Pancreas (tissue), 10 donors: ENCODE data around the gene COQ9. TPM values are rescaled to one million over a fixed set of nuclear protein-coding genes. Genes with fewer than 3 reads are reported as not detected.
"Not testable (repeated sequence)": the region's sequence is repeated elsewhere in the genome, so short reads cannot be mapped to it uniquely, and the experiment has no call there.

ENCODE experiments used
- ATAC-seq, 4 donors: fragments of 200-7000 bp; cut with Tn5 transposase; one replicate each; pipeline versions ENCODE4 v1.8.0 to v1.9.1; 2020; ENCODE audit warnings: mild to moderate bottlenecking in 4 of 4, moderate library complexity in 4 of 4
- DNase-seq, 6 donors: peaks; one replicate each; pipeline ENCODE4 v3.0.0-alpha.2; 2020
- FAIRE-seq: peaks from 2 replicates; lab custom pipeline; 2012; peaks lifted over from hg19 to GRCh38; lab: Jason Lieb, UNC
- H3K27ac ChIP-seq, 4 donors: fragments of 200-600 bp; sonication (generic); 1 replicate in 3 of 4; 2 replicates in 1 of 4; pipeline versions ENCODE4 v1.5.0 to v1.8.0; 2020
- H3K27me3 ChIP-seq, 4 donors: fragments of 200-600 bp; one replicate each; pipeline ENCODE4 v1.8.0; 2021
- H3K36me3 ChIP-seq, 3 donors: fragments of 200-600 bp; sonication (generic) in 1 of 3; one replicate each; pipeline versions ENCODE4 v1.5.0 to v1.8.0; 2020 to 2021
- H3K4me1 ChIP-seq, 3 donors: fragments of 200-600 bp; one replicate each; pipeline ENCODE4 v1.8.0; 2021
- H3K4me3 ChIP-seq, 4 donors: fragments of 200-600 bp; sonication (generic) in 2 of 4; one replicate each; pipeline versions ENCODE4 v1.5.0 to v1.8.0; 2020 to 2021
- H3K9me3 ChIP-seq, 4 donors: fragments of 200-600 bp; one replicate each; pipeline ENCODE4 v1.8.0; 2021
- WGBS, 2 donors: extraction: QIAGEN DNeasy Blood & Tissue Kit; methylation state at CpG; one replicate each; pipeline ENCODE4 v1.1.7; 2013; 5-methylcytosine and 5-hydroxymethylcytosine counted together
- intact Hi-C, 3 donors: fragments of 100-400 bp; cut with DNase I; formaldehyde crosslinking; loops; one replicate each; pipeline versions ENCODE4 v1.11.1 to v1.14.2; 2022
- polyA plus RNA-seq, 2 donors: library from polyadenylated mRNA; stranded (reverse); fragments of 200-250 nt; gene quantifications; one replicate each; pipeline ENCODE4 v1.2.3, GENCODE V29; 2013
- total RNA-seq, 6 donors: library from RNA; stranded (reverse); fragmentation: NEBNext Ultra II Directional in 4 of 6; extraction: Animal tissue kit (Norgen Biotek cat#: 25700) in 4 of 6; gene quantifications; one replicate each; pipeline versions ENCODE4 v1.2.1 to v1.2.4, GENCODE V29; 2021 to 2023
- TF ChIP-seq, protein P1 (sequence below), 4 donors: fragments of 200-600 bp; sonication (generic) in 3 of 4; IDR thresholded peaks; one replicate each; pipeline versions ENCODE4 v1.5.0 to v1.8.0; 2021; ENCODE audit warnings: antibody characterized with exemption in 4 of 4
- donor health status: healthy with polysubstance abuse.
- donor health status: DM: no; HTN: no; CAD: no; lungs with moderate emphysema.
- donor health status: DM: no; HTN: no; CAD: no.
- donor health status: control.
- donor health status: control.
- donor health status: Bipolar disorder and iron deficiency.
- donor health status: DM: yes; HTN: yes; CAD: no.
- donor health status: DM: no; HTN: no; CAD: no.
- donor health status: DM: no; HTN: no; CAD: no.
- donor health status: DM: yes; HTN: yes; CAD: no.

COQ9 gene
- total RNA-seq (10 to 100 TPM; 17.7 to 31.2 (median 23.4) TPM), polyA plus RNA-seq (10 to 100 TPM; 48.5 to 51.1 TPM)

DNA sequence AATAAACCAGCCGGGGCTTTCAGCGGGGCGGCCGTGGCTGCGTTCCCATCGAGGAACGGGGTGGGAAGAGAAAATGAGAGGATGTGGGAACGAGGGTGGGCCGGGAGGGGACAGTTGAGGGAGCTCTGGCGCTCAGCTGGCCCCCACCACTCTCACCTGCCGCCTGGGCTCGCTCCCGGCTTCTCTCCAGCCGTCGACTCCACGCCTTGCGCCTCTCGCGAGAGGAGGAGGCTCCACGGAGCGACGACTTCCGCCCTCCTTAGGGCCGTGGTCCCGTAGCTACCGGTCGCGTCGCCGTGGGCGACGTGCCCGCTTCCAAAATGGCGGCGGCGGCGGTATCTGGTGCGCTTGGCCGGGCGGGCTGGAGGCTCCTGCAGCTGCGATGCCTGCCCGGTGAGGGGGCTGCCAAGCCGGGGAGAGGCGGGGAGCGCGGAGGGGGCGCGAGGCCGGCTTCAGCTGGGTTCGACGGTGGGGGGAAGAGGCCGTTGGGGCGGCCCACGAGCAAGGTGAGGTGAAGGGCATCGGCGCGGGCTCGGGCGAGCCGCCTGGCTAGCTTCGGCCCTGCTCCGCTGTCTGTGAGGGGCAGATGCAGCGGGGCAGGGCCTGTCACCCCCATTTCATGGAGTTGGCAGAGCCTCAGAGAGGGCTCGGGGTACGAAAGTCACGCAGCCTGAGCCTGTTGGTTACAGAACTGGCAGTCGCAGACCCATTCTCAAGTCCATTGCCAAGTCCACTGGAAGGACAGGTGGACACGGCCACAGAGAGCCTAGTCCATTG lies at the start of gene COQ9, which contains the start of gene CIAPIN1:
COQ9 (plus strand) TSS at position 294 of the 777 bp plus-strand sequence; CDS start at position 321, 27 bp downstream.
CIAPIN1 (minus strand) TSS at position 200 of the 777 bp plus-strand sequence. CDS start 6,457 bp downstream, outside the sequence.
- DNase-seq (peak; percentile 94 to 98 (median 96)), ATAC-seq (peak; percentile 99 to 100 (median 99)), FAIRE-seq (no peak)
- peaks cover 0 to 22% (median 11%) of the 10 kb centered on the region in 3 donors for H3K4me1 ChIP-seq
- peak within 1 kb of the TSS; percentile 76 to 98 (median 88) for H3K4me3 ChIP-seq
- no peaks in the 10 kb centered on the region for H3K27me3 ChIP-seq
- intact Hi-C loops, result no loop called here
- 1% methylated on average over 33 to 68 of the region's 68 CpGs for WGBS, 2 donors
- H3K36me3 ChIP-seq, result peaks cover 0 to 4% (median 4%) of the 10 kb centered on the region in 3 donors
- TF ChIP-seq, protein P1, sequence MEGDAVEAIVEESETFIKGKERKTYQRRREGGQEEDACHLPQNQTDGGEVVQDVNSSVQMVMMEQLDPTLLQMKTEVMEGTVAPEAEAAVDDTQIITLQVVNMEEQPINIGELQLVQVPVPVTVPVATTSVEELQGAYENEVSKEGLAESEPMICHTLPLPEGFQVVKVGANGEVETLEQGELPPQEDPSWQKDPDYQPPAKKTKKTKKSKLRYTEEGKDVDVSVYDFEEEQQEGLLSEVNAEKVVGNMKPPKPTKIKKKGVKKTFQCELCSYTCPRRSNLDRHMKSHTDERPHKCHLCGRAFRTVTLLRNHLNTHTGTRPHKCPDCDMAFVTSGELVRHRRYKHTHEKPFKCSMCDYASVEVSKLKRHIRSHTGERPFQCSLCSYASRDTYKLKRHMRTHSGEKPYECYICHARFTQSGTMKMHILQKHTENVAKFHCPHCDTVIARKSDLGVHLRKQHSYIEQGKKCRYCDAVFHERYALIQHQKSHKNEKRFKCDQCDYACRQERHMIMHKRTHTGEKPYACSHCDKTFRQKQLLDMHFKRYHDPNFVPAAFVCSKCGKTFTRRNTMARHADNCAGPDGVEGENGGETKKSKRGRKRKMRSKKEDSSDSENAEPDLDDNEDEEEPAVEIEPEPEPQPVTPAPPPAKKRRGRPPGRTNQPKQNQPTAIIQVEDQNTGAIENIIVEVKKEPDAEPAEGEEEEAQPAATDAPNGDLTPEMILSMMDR (IDR thresholded peaks at IDR 0.05), result no peak
- no peaks in the 10 kb centered on the region for H3K9me3 ChIP-seq
- peak within 1 kb of the TSS; percentile 61 to 86 (median 76) for H3K27ac ChIP-seq

GRCh38 chr16:57397493-57397892 lies 49.8 kb upstream of the COQ9 start:
- FAIRE-seq, DNase-seq, H3K36me3 ChIP-seq, H3K4me3 ChIP-seq, intact Hi-C loops, H3K27ac ChIP-seq, H3K9me3 ChIP-seq, ATAC-seq, H3K27me3 ChIP-seq, H3K4me1 ChIP-seq: not testable (repeated sequence)
- 75 to 84% methylated on average over 4 of the region's 4 CpGs for WGBS, 2 donors

DNA sequence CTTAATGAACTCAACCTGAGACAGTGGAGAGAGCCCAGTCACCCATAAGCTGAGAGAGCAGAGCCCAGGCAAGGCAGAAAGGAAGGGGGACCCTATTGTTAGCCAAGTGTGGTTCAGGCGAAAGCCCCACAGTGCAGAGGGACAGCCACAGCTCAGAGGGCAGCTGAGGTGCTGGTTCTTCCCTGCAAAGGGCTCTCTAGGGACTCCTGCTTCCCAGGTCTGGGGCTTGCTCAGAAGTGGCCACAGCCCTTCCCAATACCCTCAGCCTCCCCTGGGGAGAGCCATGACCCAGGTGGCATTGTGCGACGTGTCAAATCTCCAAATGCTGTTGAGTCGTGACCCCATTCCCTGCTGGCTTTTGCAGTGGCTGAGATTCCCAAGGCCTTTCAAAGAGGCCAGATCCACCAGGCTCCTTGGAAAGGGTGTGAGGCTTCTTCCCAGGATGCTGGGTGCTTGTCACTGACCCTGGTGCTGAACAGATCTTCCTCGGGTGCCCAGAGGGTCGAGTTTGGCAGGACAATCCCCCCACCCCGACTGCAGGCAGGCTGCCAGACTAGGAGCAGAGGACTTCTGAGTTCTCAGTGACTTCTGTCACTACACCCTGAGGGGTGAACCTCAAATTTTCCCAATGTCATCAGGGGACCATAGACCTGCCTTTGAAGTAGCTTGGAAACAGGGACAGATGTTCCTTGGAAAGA lies 45.2 kb upstream of the COQ9 start:
- no peak overlapping the region for H3K27ac ChIP-seq
- intact Hi-C loops, result no loop called here
- TF ChIP-seq, protein P1 (IDR thresholded peaks at IDR 0.05), result no peak
- no peaks in the 10 kb centered on the region for H3K27me3 ChIP-seq
- DNase-seq (no peak), ATAC-seq (no peak), FAIRE-seq (no peak)
- no peaks in the 10 kb centered on the region for H3K9me3 ChIP-seq
- no peak overlapping the region for H3K4me3 ChIP-seq
- 49 to 55% methylated on average over 7 of the region's 7 CpGs for WGBS, 2 donors
- no peaks in the 10 kb centered on the region for H3K4me1 ChIP-seq
- H3K36me3 ChIP-seq, result no peaks in the 10 kb centered on the region

DNA sequence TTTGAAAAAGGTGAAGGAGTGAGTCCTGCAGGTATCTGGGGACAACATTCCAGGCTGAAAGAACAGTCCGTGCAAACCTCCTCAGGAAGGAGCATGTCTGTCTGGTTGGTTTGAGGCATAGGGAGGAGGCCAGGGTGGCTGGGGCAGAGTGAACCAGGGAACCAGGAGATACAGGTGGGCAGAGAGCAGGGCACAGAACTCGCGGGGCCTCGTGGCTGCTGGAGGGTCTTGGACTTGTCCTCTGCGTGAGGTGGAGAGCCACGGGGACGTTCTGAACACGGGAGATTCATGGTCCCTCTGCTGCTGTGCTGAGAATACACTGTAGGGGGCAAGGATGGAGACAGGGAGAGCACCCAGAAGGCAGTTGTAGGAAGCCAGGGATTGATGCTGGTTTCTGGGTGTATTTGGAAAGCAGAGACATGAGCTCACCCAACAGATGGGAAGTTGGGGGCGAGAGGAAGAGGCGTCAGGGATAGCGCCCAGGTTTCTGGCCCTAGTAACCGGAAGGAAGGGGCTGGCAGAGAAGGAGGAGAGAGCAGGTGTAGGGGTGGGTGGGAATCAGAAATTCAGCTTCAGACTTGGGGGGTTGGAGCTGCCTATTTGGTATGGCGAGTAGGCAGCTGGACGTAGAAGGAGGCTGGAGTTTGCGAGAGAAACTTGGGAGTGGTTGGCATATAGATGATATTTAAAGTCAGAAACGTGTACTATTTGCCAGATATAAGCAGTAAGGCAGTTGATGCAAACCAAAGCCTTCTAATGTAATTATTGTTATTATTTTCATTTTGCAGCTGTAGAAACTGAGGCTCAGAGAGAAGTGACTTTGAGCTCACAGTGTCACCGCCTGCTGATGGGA lies 43.1 kb upstream of the COQ9 start, which contains the start of gene CCL17:
CCL17 (plus strand) TSS at position 803 of the 853 bp plus-strand sequence. CDS start 9,166 bp downstream, outside the sequence.
- 68 to 75% methylated on average over 17 of the region's 17 CpGs for WGBS, 2 donors
- FAIRE-seq, result no peak
- H3K4me3 ChIP-seq, result no peak within 1 kb of the TSS
- no peaks in the 10 kb centered on the region for H3K9me3 ChIP-seq
- no peak for ATAC-seq
- no peaks in the 10 kb centered on the region for H3K36me3 ChIP-seq
- intact Hi-C loops, result no loop called here
- H3K27me3 ChIP-seq, result no peaks in the 10 kb centered on the region
- no peaks in the 10 kb centered on the region for H3K4me1 ChIP-seq
- no peak for DNase-seq
- TF ChIP-seq, protein P1 (IDR thresholded peaks at IDR 0.05), result no peak
- no peak within 1 kb of the TSS for H3K27ac ChIP-seq
